Lower lobe of right lung (tissue), 2 donors: Measurements from ENCODE around the gene TAS2R4. TPM values are rescaled to one million over a fixed set of nuclear protein-coding genes. Genes with fewer than 3 reads are reported as not detected.
"Not testable (repeated sequence)": the region's sequence is repeated elsewhere in the genome, so short reads cannot be mapped to it uniquely, and the experiment has no call there.

Experiments
- ATAC-seq, 2 donors: fragments of 200-7000 bp; cut with Tn5 transposase; one replicate each; pipeline ENCODE4 v1.9.1; 2020 to 2022; ENCODE audit warnings: mild to moderate bottlenecking in 2 of 2, moderate library complexity in 2 of 2
- DNase-seq: peaks from one replicate; pipeline ENCODE4 v3.0.0-alpha.2; 2020
- H3K27ac ChIP-seq: fragments of 200-600 bp; one replicate; pipeline ENCODE4 v1.8.0; 2022
- H3K27me3 ChIP-seq: fragments of 200-600 bp; one replicate; pipeline ENCODE4 v1.8.0; 2022; ENCODE audit warnings: low read depth
- H3K36me3 ChIP-seq: fragments of 200-600 bp; one replicate; pipeline ENCODE4 v1.8.0; 2022; ENCODE audit warnings: mild to moderate bottlenecking
- H3K4me1 ChIP-seq: fragments of 200-600 bp; one replicate; pipeline ENCODE4 v1.8.0; 2022
- H3K4me3 ChIP-seq: fragments of 200-600 bp; one replicate; pipeline ENCODE4 v1.8.0; 2022; ENCODE audit warnings: mild to moderate bottlenecking
- H3K9me3 ChIP-seq: fragments of 200-600 bp; one replicate; pipeline ENCODE4 v1.8.0; 2022
- CTCF ChIP-seq: fragments of 200-600 bp; IDR thresholded peaks from one replicate; pipeline ENCODE4 v1.8.0; 2022; ENCODE audit warnings: antibody characterized with exemption, mild to moderate bottlenecking
- intact Hi-C: fragments of 100-400 bp; cut with DNase I; formaldehyde crosslinking; loops from one replicate; pipeline ENCODE4 v1.11.0; 2022
- total RNA-seq: library from RNA; stranded (reverse); fragmentation: NEBNext Ultra II Directional; extraction: Animal tissue kit (Norgen Biotek cat#: 25700); gene quantifications from one replicate; pipeline ENCODE4 v1.2.1, GENCODE V29; 2021
- donor health status: DM: no; HTN: yes; CAD: no; lungs with severe emphysema.

Gene TAS2R4
- total RNA-seq, 1 donor from 2014 or later: 2.0 TPM

- Histone ChIP-seq H3K4me1 (no peaks in the 10 kb centered on the region), H3K36me3 (peaks cover 100% of the 10 kb centered on the region)
- intact Hi-C loops: no loop called here
Observed at GRCh38 chr7:141752634-141753033, 23.8 kb upstream of the TAS2R4 start.

GRCh38 chr7:141754939-141755338, 21.5 kb upstream of the TAS2R4 start:
- DNase-seq (no peak), ATAC-seq (no peak)
- intact Hi-C loops: no loop called here
- Histone ChIP-seq H3K9me3 (peaks cover 29% of the 10 kb centered on the region), H3K4me3 (no peak overlapping the region), H3K27me3 (no peaks in the 10 kb centered on the region), H3K27ac (no peak overlapping the region), H3K36me3 (peaks cover 98% of the 10 kb centered on the region), H3K4me1 (no peaks in the 10 kb centered on the region)
- TF ChIP-seq CTCF: peak; percentile 34

More at GRCh38 chr7:141752634-141753033, 23.8 kb upstream of the TAS2R4 start:
- Histone ChIP-seq H3K27me3 (no peaks in the 10 kb centered on the region), H3K9me3 (peaks cover 29% of the 10 kb centered on the region), H3K4me3 (no peak overlapping the region), H3K27ac (no peak overlapping the region)
- no peak for DNase-seq
- peak; percentile 12 for TF ChIP-seq CTCF
- ATAC-seq: no peak

GRCh38 chr7:141763797-141764196, 12.7 kb upstream of the TAS2R4 start, which contains the start of gene TAS2R3:
Gene TAS2R3 (plus strand): TSS chr7:141764097. CDS start chr7:141764159, 62 bp downstream.
- no peaks in the 10 kb centered on the region for H3K27me3 ChIP-seq
- H3K27ac ChIP-seq: no peak within 1 kb of the TSS
- TF ChIP-seq CTCF: no peak
- no peaks in the 10 kb centered on the region for H3K9me3 ChIP-seq
- ATAC-seq (no peak), DNase-seq (no peak)
- intact Hi-C loops: no loop called here
- no peak within 1 kb of the TSS for H3K4me3 ChIP-seq
- peaks cover 57% of the 10 kb centered on the region for H3K36me3 ChIP-seq
- H3K4me1 ChIP-seq: no peaks in the 10 kb centered on the region

- H3K4me3 ChIP-seq, H3K4me1 ChIP-seq, H3K27me3 ChIP-seq, DNase-seq, ATAC-seq, H3K9me3 ChIP-seq, H3K27ac ChIP-seq, H3K36me3 ChIP-seq, intact Hi-C loops: not testable (repeated sequence)
Observed at GRCh38 chr7:141770083-141770583, 6.3 kb upstream of the TAS2R4 start.

- Histone ChIP-seq H3K27ac (no peak overlapping the region), H3K27me3 (no peaks in the 10 kb centered on the region), H3K36me3 (peaks cover 9% of the 10 kb centered on the region), H3K4me1 (no peaks in the 10 kb centered on the region), H3K9me3 (no peaks in the 10 kb centered on the region), H3K4me3 (no peak overlapping the region)
- intact Hi-C loops: no loop called here
- TF ChIP-seq CTCF: peak; percentile 69
- peak; percentile 61 to 71 for ATAC-seq
- DNase-seq: no peak
Observed at GRCh38 chr7:141785706-141786552, 9.5 kb downstream of the TAS2R4 start.

- DNase-seq: no peak
- Histone ChIP-seq H3K4me1 (no peaks in the 10 kb centered on the region), H3K27ac (no peak overlapping the region), H3K4me3 (no peak overlapping the region), H3K27me3 (no peaks in the 10 kb centered on the region), H3K36me3 (peaks cover 9% of the 10 kb centered on the region), H3K9me3 (no peaks in the 10 kb centered on the region)
- no peak for TF ChIP-seq CTCF
- intact Hi-C loops: no loop called here
- ATAC-seq: no peak
Observed at GRCh38 chr7:141788296-141788695, 11.8 kb downstream of the TAS2R4 start.
